HepG2 (cell line): ENCODE measurements around the gene PLXNC1. TPM values are rescaled to one million over a fixed set of nuclear protein-coding genes. Genes with fewer than 3 reads are reported as not detected.

Experiments used
- ELF3 ChIP-seq: IDR thresholded peaks from 2 replicates; pipeline ENCODE4 v1.6.1; 2016; ENCODE audit warnings: missing genetic modification reagents, missing compliant biosample characterization
- ERF ChIP-seq: IDR thresholded peaks from 2 replicates; pipeline ENCODE4 v1.6.1; 2018; ENCODE audit warnings: missing biosample characterization, missing genetic modification reagents
- FOXJ3 ChIP-seq: sonication (generic); formaldehyde crosslinking; IDR thresholded peaks from 2 replicates; pipeline ENCODE4 v1.4.0; 2020; ENCODE audit warnings: missing genetic modification reagents, mild to moderate bottlenecking, borderline replicate concordance
- HOMEZ ChIP-seq: IDR thresholded peaks from 2 replicates; pipeline ENCODE4 v1.6.1; 2016; ENCODE audit warnings: low read depth
- MIXL1 ChIP-seq: IDR thresholded peaks from 2 replicates; pipeline ENCODE4 v1.6.1; 2016
- NR1H2 ChIP-seq: sonication (generic); formaldehyde crosslinking; IDR thresholded peaks from 2 replicates; pipeline ENCODE4 v1.8.1; 2022; ENCODE audit warnings: low read depth, missing genetic modification reagents, borderline replicate concordance
- PBX3 ChIP-seq: sonication (generic); formaldehyde crosslinking; IDR thresholded peaks from 2 replicates; pipeline ENCODE4 v1.8.1; 2023; ENCODE audit warnings: missing genetic modification reagents, inconsistent platforms, borderline replicate concordance
- POGZ ChIP-seq: sonication (generic); formaldehyde crosslinking; IDR thresholded peaks from 2 replicates; pipeline ENCODE4 v1.4.0; 2020; ENCODE audit warnings: mild to moderate bottlenecking, missing genetic modification reagents
- PRDM4 ChIP-seq: sonication (generic); formaldehyde crosslinking; IDR thresholded peaks from 2 replicates; pipeline ENCODE4 v1.9.0; 2021; ENCODE audit warnings: missing genetic modification reagents, borderline replicate concordance
- RCOR2 ChIP-seq: IDR thresholded peaks from 2 replicates; pipeline ENCODE4 v1.6.1; 2016; ENCODE audit warnings: missing biosample characterization, missing genetic modification reagents
- REXO4 ChIP-seq: sonication (generic); formaldehyde crosslinking; IDR thresholded peaks from 2 replicates; pipeline ENCODE4 v1.8.0; 2022; ENCODE audit warnings: missing genetic modification reagents, mild to moderate bottlenecking, borderline replicate concordance
- SPEN ChIP-seq: sonication (generic); formaldehyde crosslinking; IDR thresholded peaks from 2 replicates; pipeline ENCODE4 v1.5.1; 2020; ENCODE audit warnings: low read depth, mild to moderate bottlenecking, missing genetic modification reagents
- TSC22D2 ChIP-seq: sonication (generic); formaldehyde crosslinking; IDR thresholded peaks from 2 replicates; pipeline ENCODE4 v1.5.1; 2020; ENCODE audit warnings: missing genetic modification reagents, mild to moderate bottlenecking, borderline replicate concordance
- ZFP82 ChIP-seq: sonication (generic); formaldehyde crosslinking; IDR thresholded peaks from 2 replicates; pipeline ENCODE4 v1.5.1; 2020; ENCODE audit warnings: mild to moderate bottlenecking, missing genetic modification reagents, borderline replicate concordance
- ZNF644 ChIP-seq: IDR thresholded peaks from 2 replicates; pipeline ENCODE4 v1.6.1; 2016; ENCODE audit warnings: low read depth
- polyA plus RNA-seq, 8 experiments: library from polyadenylated mRNA; depleted of rRNA in 3 of 8; stranded (reverse) in 7 of 8; unstranded in 1 of 8; fragments of >200 nt; fragmentation: Illumina TruSeq in 4 of 8; extraction: Trizol in 4 of 8; gene quantifications; 2 replicates each; pipeline versions ENCODE4 v1.2.1 to v1.2.3, GENCODE V29; 2011 to 2016; ENCODE audit warnings: low read depth in 4 of 8, missing spikeins in 1 of 8, mixed read lengths in 1 of 8; ENCODE audit not compliant: insufficient read depth in 1 of 8
- total RNA-seq, 5 experiments: library from RNA; depleted of rRNA; stranded (reverse); fragments of >200 nt; fragmentation: Illumina TruSeq; extraction: Trizol; gene quantifications; 2 replicates each; pipeline ENCODE4 v1.2.3, GENCODE V29; 2016; ENCODE audit warnings: low read depth in 1 of 5
- TF ChIP-seq, protein P1 (sequence below): sonication (generic); formaldehyde crosslinking; IDR thresholded peaks from 2 replicates; pipeline ENCODE4 v1.8.0; 2022; ENCODE audit warnings: mild to moderate bottlenecking, missing genetic modification reagents; ENCODE audit not compliant: insufficient replicate concordance
- TF ChIP-seq, protein P2 (sequence below): sonication (generic); formaldehyde crosslinking; IDR thresholded peaks from 2 replicates; pipeline ENCODE4 v1.4.0; 2020; ENCODE audit warnings: missing genetic modification reagents, borderline replicate concordance
- TF ChIP-seq, protein P3 (sequence below): IDR thresholded peaks from 2 replicates; pipeline ENCODE4 v1.6.1; 2016; ENCODE audit warnings: missing genetic modification reagents, missing compliant biosample characterization

PLXNC1 gene
- total and polyA plus RNA-seq, 2 of the 13 experiments (the other 11 are each of a cell fraction or from before 2014, with no cell fraction given) = 6.6 to 11.2 TPM

- TF ChIP-seq, protein P1, sequence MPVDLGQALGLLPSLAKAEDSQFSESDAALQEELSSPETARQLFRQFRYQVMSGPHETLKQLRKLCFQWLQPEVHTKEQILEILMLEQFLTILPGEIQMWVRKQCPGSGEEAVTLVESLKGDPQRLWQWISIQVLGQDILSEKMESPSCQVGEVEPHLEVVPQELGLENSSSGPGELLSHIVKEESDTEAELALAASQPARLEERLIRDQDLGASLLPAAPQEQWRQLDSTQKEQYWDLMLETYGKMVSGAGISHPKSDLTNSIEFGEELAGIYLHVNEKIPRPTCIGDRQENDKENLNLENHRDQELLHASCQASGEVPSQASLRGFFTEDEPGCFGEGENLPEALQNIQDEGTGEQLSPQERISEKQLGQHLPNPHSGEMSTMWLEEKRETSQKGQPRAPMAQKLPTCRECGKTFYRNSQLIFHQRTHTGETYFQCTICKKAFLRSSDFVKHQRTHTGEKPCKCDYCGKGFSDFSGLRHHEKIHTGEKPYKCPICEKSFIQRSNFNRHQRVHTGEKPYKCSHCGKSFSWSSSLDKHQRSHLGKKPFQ (CRISPR knock-in tag) = no peak
- TF ChIP-seq, protein P2, sequence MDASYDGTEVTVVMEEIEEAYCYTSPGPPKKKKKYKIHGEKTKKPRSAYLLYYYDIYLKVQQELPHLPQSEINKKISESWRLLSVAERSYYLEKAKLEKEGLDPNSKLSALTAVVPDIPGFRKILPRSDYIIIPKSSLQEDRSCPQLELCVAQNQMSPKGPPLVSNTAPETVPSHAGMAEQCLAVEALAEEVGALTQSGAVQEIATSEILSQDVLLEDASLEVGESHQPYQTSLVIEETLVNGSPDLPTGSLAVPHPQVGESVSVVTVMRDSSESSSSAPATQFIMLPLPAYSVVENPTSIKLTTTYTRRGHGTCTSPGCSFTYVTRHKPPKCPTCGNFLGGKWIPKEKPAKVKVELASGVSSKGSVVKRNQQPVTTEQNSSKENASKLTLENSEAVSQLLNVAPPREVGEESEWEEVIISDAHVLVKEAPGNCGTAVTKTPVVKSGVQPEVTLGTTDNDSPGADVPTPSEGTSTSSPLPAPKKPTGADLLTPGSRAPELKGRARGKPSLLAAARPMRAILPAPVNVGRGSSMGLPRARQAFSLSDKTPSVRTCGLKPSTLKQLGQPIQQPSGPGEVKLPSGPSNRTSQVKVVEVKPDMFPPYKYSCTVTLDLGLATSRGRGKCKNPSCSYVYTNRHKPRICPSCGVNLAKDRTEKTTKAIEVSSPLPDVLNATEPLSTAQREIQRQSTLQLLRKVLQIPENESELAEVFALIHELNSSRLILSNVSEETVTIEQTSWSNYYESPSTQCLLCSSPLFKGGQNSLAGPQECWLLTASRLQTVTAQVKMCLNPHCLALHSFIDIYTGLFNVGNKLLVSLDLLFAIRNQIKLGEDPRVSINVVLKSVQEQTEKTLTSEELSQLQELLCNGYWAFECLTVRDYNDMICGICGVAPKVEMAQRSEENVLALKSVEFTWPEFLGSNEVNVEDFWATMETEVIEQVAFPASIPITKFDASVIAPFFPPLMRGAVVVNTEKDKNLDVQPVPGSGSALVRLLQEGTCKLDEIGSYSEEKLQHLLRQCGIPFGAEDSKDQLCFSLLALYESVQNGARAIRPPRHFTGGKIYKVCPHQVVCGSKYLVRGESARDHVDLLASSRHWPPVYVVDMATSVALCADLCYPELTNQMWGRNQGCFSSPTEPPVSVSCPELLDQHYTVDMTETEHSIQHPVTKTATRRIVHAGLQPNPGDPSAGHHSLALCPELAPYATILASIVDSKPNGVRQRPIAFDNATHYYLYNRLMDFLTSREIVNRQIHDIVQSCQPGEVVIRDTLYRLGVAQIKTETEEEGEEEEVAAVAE = peak; percentile 51; the same call in 1 of the 2 replicates
- TF ChIP-seq TSC22D2 (CRISPR knock-in tag) (no peak), NR1H2 (CRISPR knock-in tag) (no peak), SPEN (CRISPR knock-in tag) (no peak), POGZ (peak; percentile 36; the same call in 1 of the 2 replicates), REXO4 (no peak), HOMEZ (CRISPR knock-in tag) (0 out of 2 replicates have a peak, but pooled peaks have one; percentile 14), ELF3 (CRISPR knock-in tag) (0 out of 2 replicates have a peak, but pooled peaks have one; percentile 33), ERF (CRISPR knock-in tag) (peak; percentile 58; the same call in 1 of the 2 replicates), PRDM4 (CRISPR knock-in tag) (no peak), RCOR2 (peak; percentile 77; the same call in 1 of the 2 replicates), MIXL1 (CRISPR knock-in tag) (peak; percentile 75), FOXJ3 (CRISPR knock-in tag) (peak; percentile 84; the same call in 1 of the 2 replicates), PBX3 (CRISPR knock-in tag) (no peak), ZNF644 (CRISPR knock-in tag) (peak; percentile 6; the same call in 1 of the 2 replicates), ZFP82 (CRISPR knock-in tag) (no peak)
- TF ChIP-seq, protein P3, sequence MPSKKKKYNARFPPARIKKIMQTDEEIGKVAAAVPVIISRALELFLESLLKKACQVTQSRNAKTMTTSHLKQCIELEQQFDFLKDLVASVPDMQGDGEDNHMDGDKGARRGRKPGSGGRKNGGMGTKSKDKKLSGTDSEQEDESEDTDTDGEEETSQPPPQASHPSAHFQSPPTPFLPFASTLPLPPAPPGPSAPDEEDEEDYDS (CRISPR knock-in tag) = 0 out of 2 replicates have a peak, but pooled peaks have one; percentile 11
Measured at GRCh38 chr12:94200069-94200468, 51.7 kb downstream of the PLXNC1 start (continued).
